Measurements from ENCODE around the gene TPPP2.
"Not testable (repeated sequence)": the region's sequence is repeated elsewhere in the genome, so short reads cannot be mapped to it uniquely, and the experiment has no call there.

Gene TPPP2

GRCh38 chr14:21038441-21039422 is 8.7 kb downstream of the TPPP2 start:
- no peak for DNase-seq (ENCODE audit: low read depth)

GRCh38 chr14:21039585-21040369 is 9.8 kb downstream of the TPPP2 start:
- peak; percentile 23 for DNase-seq (ENCODE audit: low read depth)

DNA sequence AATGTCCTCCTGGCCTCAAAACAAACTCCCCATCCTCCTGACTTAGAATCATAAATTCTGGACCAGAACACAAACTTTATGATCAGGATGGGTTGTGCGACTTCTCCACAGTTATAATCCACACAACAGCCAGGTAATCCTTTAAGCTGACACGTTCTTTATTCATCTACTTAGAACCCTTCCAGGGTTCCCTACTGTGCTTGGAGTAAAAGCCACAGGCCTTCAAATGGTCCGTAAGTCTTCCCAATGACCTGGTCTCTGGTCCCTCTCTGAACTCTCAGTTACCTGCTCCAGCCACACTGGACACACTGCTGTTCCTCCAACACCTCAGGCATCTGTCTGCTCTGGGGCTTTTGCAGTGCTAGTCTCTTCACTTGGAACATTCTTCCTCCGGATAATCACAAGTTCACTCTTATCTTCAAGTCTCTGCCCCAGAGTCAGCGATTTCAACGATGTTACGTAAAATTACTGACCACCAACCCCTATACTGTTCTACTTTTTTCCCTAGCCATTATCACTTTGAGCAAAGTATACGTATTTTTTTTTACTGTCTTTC is 10.4 kb downstream of the TPPP2 start:
- DNase-seq (ENCODE audit: low read depth) = no peak

DNA sequence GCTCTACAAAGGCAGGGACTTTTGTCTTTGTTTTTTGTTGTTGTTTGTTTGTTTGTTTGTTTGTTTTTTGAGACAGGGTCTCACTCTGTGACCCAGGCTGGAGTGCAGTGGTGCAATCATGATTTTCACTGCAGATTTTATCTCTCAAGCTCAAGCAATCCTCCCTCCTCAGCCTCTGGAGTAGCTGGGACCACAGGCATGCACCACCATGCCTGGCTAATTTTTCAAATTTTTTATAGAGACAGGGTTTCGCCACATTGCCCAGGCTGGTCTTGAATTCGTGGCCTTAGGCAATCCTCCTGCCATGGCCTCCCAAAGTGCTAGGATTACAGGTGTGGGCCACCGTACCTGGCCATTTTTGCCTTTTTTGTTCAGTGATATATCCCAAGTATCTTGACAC is 10.9 kb downstream of the TPPP2 start:
- not testable (repeated sequence) for DNase-seq (ENCODE audit: low read depth)

- no peak for DNase-seq (ENCODE audit: low read depth)
Observed at GRCh38 chr14:21041676-21042433, 11.8 kb downstream of the TPPP2 start, which contains the start of gene RNASE7. TSS of gene RNASE7 (plus strand) at chr14:21042362. CDS start at chr14:21042993, 631 bp downstream.

DNA sequence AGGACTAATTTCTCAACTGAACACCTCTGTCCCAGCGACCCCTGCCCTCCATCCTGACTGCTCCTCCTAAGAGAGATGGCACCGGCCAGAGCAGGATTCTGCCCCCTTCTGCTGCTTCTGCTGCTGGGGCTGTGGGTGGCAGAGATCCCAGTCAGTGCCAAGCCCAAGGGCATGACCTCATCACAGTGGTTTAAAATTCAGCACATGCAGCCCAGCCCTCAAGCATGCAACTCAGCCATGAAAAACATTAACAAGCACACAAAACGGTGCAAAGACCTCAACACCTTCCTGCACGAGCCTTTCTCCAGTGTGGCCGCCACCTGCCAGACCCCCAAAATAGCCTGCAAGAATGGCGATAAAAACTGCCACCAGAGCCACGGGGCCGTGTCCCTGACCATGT is 12.9 kb downstream of the TPPP2 start:
- DNase-seq (ENCODE audit: low read depth) = no peak

- DNase-seq (ENCODE audit: low read depth) = no peak
Observed at GRCh38 chr14:21043387-21043973, 13.5 kb downstream of the TPPP2 start.

GRCh38 chr14:21043974-21044618 is 14.1 kb downstream of the TPPP2 start:
- DNase-seq (ENCODE audit: low read depth) = no peak

DNA sequence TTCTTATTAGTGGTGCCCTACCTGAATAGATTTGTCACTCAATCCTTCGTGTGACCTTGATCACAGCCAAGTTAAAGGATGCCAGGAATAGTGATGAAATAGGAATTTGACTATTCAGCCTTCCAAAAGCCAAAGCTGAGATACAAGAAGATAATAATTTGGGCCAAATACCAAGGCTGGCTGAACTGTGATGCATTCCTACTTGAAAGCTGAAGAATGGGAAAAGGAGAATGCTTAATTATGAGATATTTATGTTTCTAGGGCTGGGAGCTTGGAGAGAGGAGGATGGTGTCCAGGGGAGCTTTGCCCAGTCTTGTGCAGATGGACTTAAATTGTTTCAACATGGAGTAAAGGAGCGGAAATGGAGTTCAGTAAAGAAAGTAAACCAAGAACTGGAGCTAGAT is 17.4 kb downstream of the TPPP2 start:
- DNase-seq (ENCODE audit: low read depth) = peak; percentile 88

GRCh38 chr14:21048638-21049037 is 18.6 kb downstream of the TPPP2 start:
- no peak for DNase-seq (ENCODE audit: low read depth)

GRCh38 chr14:21049271-21049673 is 19.3 kb downstream of the TPPP2 start:
- DNase-seq (ENCODE audit: low read depth) = no peak

GRCh38 chr14:21050597-21050996 is 20.6 kb downstream of the TPPP2 start:
- no peak for DNase-seq (ENCODE audit: low read depth)

- no peak for DNase-seq (ENCODE audit: low read depth)
Observed at GRCh38 chr14:21053184-21054122, 23.4 kb downstream of the TPPP2 start.

GRCh38 chr14:21054123-21054767 is 24.2 kb downstream of the TPPP2 start:
- DNase-seq (ENCODE audit: low read depth) = no peak

DNA sequence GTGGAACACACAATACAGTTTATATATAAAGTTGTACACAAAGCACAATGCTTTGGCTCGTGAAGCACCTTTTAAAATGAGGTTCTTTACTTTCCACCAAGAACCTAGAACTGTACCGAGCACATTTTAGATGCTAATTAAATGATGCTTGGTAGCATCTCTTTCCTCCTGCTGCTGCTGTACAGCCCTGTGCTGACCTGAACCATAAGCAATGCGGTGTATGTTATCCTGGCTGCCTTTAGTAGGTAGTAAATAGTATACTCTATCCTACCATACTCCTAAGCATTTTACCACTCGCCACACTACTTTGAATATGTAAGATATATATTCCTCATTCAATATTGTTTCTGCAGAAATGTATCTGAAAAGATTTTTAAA is 24.7 kb downstream of the TPPP2 start:
- DNase-seq (ENCODE audit: low read depth) = no peak

DNA sequence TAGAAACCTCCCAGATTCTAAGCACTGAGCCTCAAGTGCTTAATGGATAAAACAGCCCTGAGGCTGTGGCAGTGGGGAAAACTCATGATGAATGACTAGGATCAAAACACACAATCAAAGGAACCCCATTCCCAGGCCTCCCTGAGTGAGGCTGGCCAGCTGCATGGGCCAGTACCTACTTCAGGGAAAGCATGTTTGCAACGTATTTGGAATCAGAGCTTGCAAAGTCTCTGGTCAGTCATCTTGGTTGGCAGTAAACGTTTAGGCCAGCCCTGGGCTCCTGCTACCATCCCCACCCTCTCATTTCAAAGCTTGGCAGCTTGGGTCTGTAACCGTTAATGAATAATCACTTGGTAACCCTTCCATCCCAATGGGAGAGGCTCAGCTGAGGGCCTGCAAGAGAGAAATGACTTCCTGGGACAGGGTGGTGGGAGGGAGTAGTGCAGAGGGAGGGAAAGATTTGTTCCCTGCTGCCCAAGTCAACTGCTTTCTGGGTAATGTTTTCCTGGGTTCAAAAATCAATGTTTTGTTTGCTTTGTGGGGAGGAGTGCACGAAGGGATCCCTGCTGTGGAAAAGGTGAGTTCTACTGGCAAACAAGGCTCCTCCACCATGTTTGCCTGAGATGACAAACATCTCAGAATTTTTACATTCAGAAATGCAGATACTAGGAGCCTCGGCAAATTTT is 25.6 kb downstream of the TPPP2 start:
- no peak for DNase-seq (ENCODE audit: low read depth)

GRCh38 chr14:21056520-21057163 is 26.6 kb downstream of the TPPP2 start:
- no peak for DNase-seq (ENCODE audit: low read depth)
